ENCODE results near the gene CTTN. TPM values are rescaled to one million over a fixed set of nuclear protein-coding genes. Genes with fewer than 3 reads are reported as not detected.

CTTN gene
- total and polyA plus RNA-seq, 2 of the 13 experiments (the other 11 are each of a cell fraction or from before 2014, with no cell fraction given) = 84.4 to 114 TPM

DNA sequence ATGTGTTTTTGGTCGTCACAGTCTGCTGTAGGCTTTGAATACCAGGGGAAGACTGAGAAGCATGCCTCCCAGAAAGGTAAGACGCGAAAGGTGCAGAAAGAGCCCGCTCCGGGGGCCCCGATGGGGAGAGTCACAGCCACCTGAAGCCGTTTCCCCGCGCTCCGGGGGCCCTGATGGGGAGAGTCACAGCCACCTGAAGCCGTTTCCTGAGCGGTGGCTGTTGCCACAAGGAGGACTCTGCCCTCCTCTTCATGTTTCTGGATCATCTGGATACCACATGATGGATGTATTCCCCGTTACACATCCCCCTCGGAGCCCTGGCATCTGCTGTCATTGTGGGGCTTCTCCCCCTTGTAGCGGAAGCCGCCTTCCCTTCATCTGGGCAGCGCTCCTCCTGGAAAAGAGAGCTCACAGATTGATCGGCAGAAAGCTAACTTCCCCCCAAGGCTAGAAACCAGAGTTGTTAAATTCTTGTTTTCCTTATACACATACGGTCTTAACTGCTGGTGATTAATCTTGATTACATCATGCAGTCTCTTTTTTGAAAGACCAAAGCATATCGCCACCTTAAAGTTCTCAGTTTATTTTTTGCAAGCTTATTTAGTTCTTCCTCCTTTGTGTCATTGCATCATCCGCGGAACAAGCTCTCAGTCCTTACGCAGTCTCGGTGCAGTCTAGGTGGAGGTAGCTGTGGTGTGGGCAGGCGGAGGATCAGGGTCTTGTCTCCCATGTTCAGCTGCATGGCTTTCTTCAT lies 17.5 kb downstream of the CTTN start:
- ATAC-seq (no peak), FAIRE-seq (no peak), DNase-seq (ENCODE audit: low spot score) (no peak)
- ChIA-PET CTCF (ENCODE audit: low intra/inter-chr PET ratio, low total read pairs) (no interaction called here), POLR2A (no interaction called here)
- Histone ChIP-seq H3K4me1 (ENCODE audit: insufficient read depth, low read length) (no peaks in the 10 kb centered on the region), H3K4me3 (replicated peaks in 1 of 3; ENCODE audit: insufficient read depth in 1 of 3, low read depth in 2 of 3, low read length in 3 of 3) (no peak overlapping the region), H3K27me3 (ENCODE audit: control insufficient read depth in 1 of 2, insufficient read depth in 2 of 2, low read length in 2 of 2) (no peaks in the 10 kb centered on the region), H4K20me1 (ENCODE audit: insufficient read depth, low read length) (no peaks in the 10 kb centered on the region), H2AFZ (ENCODE audit: low read length) (no peak overlapping the region), H3K79me2 (ENCODE audit: insufficient read depth, low read length) (no peaks in the 10 kb centered on the region), H3K27ac (ENCODE audit: extremely low read length, insufficient read depth, low read length) (no peak overlapping the region), H3K4me2 (ENCODE audit: low read depth, low read length) (no peak overlapping the region), H3K9me3 (ENCODE audit: low read length) (no peaks in the 10 kb centered on the region), H3K9ac (ENCODE audit: insufficient read depth, low read depth, low read length) (no peak overlapping the region), H3K36me3 (replicated peaks in 1 of 2; ENCODE audit: control insufficient read depth in 1 of 2, insufficient read depth in 2 of 2, low read length in 2 of 2) (peaks cover 46 to 85% of the 10 kb centered on the region in 2 experiments)
- 94% methylated on average over 25 of the region's 25 CpGs for WGBS (ENCODE audit: low lambda C conversion rate)
- BruUV-seq (replicated peaks) = no TSS peak
- in situ Hi-C loops (cut with HindIII; ENCODE audit: extremely low pct_ligation_motif_present, low pct_unique_long_range_greater_than_20kb) (no loop called here), intact Hi-C loops (cut with micrococcal nuclease; ENCODE audit: unreplicated experiment) (no loop called here)
- TF ChIP-seq SP1 (IDR thresholded peaks at IDR 0.05) = no peak
- no peak for TF ChIP-seq SP1 (CRISPR knock-in tag; IDR thresholded peaks at IDR 0.05)
- no peak for TF ChIP-seq THYN1 (CRISPR knock-in tag; IDR thresholded peaks at IDR 0.05; ENCODE audit: borderline replicate concordance, low read depth)
- TF ChIP-seq, protein P1, sequence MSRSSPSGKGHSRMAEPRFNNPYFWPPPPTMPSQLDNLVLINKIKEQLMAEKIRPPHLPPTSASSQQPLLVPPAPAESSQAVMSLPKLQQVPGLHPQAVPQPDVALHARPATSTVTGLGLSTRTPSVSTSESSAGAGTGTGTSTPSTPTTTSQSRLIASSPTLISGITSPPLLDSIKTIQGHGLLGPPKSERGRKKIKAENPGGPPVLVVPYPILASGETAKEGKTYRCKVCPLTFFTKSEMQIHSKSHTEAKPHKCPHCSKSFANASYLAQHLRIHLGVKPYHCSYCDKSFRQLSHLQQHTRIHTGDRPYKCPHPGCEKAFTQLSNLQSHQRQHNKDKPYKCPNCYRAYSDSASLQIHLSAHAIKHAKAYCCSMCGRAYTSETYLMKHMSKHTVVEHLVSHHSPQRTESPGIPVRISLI (CRISPR knock-in tag; IDR thresholded peaks at IDR 0.05; ENCODE audit: borderline replicate concordance) = no peak
- TF ChIP-seq, protein P2, sequence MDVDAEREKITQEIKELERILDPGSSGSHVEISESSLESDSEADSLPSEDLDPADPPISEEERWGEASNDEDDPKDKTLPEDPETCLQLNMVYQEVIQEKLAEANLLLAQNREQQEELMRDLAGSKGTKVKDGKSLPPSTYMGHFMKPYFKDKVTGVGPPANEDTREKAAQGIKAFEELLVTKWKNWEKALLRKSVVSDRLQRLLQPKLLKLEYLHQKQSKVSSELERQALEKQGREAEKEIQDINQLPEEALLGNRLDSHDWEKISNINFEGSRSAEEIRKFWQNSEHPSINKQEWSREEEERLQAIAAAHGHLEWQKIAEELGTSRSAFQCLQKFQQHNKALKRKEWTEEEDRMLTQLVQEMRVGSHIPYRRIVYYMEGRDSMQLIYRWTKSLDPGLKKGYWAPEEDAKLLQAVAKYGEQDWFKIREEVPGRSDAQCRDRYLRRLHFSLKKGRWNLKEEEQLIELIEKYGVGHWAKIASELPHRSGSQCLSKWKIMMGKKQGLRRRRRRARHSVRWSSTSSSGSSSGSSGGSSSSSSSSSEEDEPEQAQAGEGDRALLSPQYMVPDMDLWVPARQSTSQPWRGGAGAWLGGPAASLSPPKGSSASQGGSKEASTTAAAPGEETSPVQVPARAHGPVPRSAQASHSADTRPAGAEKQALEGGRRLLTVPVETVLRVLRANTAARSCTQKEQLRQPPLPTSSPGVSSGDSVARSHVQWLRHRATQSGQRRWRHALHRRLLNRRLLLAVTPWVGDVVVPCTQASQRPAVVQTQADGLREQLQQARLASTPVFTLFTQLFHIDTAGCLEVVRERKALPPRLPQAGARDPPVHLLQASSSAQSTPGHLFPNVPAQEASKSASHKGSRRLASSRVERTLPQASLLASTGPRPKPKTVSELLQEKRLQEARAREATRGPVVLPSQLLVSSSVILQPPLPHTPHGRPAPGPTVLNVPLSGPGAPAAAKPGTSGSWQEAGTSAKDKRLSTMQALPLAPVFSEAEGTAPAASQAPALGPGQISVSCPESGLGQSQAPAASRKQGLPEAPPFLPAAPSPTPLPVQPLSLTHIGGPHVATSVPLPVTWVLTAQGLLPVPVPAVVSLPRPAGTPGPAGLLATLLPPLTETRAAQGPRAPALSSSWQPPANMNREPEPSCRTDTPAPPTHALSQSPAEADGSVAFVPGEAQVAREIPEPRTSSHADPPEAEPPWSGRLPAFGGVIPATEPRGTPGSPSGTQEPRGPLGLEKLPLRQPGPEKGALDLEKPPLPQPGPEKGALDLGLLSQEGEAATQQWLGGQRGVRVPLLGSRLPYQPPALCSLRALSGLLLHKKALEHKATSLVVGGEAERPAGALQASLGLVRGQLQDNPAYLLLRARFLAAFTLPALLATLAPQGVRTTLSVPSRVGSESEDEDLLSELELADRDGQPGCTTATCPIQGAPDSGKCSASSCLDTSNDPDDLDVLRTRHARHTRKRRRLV (CRISPR knock-in tag; IDR thresholded peaks at IDR 0.05) = no peak
- TF ChIP-seq ATF7 (IDR thresholded peaks at IDR 0.05) = 0 out of 2 replicates have a peak, but pooled peaks have one; percentile 26
- no peak for TF ChIP-seq ATF7 (CRISPR knock-in tag; IDR thresholded peaks at IDR 0.05)
- no peak for TF ChIP-seq ZNF530 (CRISPR knock-in tag; IDR thresholded peaks at IDR 0.05; ENCODE audit: low read depth)

All from HepG2 (cell line).